22Rv1 (cell line): ENCODE results near the gene INSYN2B.

Experiments used
- ZFX ChIP-seq: fragments of 450-650 bp; IDR thresholded peaks from 2 replicates; pipeline ENCODE4 v1.6.1; 2017; ENCODE audit warnings: antibody characterized with exemption, borderline replicate concordance
- TF ChIP-seq, protein P1 (sequence below): fragments of 450-650 bp; IDR thresholded peaks from 2 replicates; pipeline ENCODE4 v1.5.1; 2017; ENCODE audit warnings: mild to moderate bottlenecking

DNA sequence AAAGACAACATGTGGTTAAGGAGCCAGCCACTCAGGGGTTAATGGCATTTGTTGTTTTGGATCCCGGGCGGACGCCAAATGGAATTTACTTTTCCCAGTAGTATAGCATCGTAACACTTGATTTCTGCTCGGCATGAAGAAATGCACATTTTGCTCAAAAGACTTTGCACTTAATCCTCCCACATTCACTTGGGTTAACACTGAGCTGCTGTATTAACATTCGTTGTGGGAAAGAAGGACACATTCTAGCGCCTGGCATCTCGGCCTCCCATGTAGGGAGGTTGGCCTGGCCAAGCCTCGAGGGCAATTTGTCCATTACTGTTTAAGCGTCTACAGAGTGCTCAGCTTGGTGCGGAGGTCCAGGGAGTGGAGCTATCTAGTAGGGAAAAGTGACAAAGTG, 32.3 kb upstream of the INSYN2B start:
- TF ChIP-seq, protein P1, sequence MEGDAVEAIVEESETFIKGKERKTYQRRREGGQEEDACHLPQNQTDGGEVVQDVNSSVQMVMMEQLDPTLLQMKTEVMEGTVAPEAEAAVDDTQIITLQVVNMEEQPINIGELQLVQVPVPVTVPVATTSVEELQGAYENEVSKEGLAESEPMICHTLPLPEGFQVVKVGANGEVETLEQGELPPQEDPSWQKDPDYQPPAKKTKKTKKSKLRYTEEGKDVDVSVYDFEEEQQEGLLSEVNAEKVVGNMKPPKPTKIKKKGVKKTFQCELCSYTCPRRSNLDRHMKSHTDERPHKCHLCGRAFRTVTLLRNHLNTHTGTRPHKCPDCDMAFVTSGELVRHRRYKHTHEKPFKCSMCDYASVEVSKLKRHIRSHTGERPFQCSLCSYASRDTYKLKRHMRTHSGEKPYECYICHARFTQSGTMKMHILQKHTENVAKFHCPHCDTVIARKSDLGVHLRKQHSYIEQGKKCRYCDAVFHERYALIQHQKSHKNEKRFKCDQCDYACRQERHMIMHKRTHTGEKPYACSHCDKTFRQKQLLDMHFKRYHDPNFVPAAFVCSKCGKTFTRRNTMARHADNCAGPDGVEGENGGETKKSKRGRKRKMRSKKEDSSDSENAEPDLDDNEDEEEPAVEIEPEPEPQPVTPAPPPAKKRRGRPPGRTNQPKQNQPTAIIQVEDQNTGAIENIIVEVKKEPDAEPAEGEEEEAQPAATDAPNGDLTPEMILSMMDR, result no peak
- no peak for TF ChIP-seq ZFX
